ENCODE measurements around the gene GIT2. TPM values are rescaled to one million over a fixed set of nuclear protein-coding genes. Genes with fewer than 3 reads are reported as not detected.

Gene GIT2
- total and polyA plus RNA-seq, 2 of the 13 experiments (the other 11 are each of a cell fraction or from before 2014, with no cell fraction given): 18.4 to 19.8 TPM

DNA sequence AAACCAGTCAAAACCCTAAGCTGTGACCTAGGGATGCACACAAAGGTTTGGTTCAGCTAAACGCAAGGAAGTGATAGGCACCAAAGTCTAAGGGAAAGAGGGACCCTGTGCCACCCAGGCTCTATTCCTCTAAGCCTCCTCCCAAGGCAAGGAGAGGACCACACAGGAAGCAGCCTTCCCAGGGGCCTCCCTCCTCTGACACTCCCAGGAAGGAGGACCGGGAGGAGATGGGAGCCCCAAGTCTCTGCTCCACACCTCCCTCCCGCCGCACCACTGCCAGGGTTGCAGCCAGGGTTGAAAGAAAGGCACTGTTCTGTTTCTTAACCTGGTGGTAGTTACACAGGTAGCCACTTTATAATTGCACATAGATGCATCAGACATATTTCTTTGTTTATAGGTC lies 74.2 kb downstream of the GIT2 start:
- in situ Hi-C loops (cut with HindIII; ENCODE audit: extremely low pct_ligation_motif_present, low pct_unique_long_range_greater_than_20kb): no loop called here

DNA sequence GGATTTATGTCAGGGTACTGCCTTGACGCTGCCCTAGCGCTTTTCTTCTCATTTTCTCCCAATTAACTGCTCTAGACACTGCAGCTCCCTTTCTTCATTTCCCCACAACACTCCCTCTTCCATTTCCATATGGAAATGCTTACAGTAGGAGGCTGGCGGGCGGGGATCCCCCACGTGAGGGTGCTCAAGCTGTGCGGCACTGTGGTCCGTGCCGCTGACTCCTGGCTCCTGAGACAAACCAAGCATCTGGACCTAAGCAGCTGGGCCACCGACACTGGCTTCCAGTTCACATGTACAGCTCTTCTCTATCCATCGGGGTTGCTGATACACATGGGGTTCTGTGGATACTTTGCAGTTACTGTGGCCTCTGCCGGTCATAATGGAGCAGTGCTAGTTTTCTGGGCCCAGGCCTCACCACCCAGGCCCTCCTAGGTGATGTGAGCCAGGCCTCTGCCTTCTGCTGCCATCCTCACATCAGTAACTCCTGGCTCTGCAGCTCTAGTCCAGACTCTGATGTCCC lies 75.8 kb downstream of the GIT2 start:
- no peak overlapping the region for H2AFZ ChIP-seq (ENCODE audit: low read length)
- peaks cover 5% of the 10 kb centered on the region for H3K4me1 ChIP-seq (ENCODE audit: insufficient read depth, low read length)
- no peaks in the 10 kb centered on the region for H3K9me3 ChIP-seq (ENCODE audit: low read length)
- peaks cover 14 to 36% of the 10 kb centered on the region in 2 experiments for H3K36me3 ChIP-seq (replicated peaks in 1 of 2; ENCODE audit: control insufficient read depth in 1 of 2, insufficient read depth in 2 of 2, low read length in 2 of 2)
- over 99% methylated on average over 11 of the region's 11 CpGs for WGBS (ENCODE audit: low lambda C conversion rate)
- no peaks in the 10 kb centered on the region for H3K79me2 ChIP-seq (ENCODE audit: insufficient read depth, low read length)
- no peak for ATAC-seq
- intact Hi-C loops (cut with micrococcal nuclease; ENCODE audit: unreplicated experiment): no loop called here
- in situ Hi-C loops (cut with HindIII; ENCODE audit: extremely low pct_ligation_motif_present, low pct_unique_long_range_greater_than_20kb): no loop called here
- no peak overlapping the region for H3K4me2 ChIP-seq (ENCODE audit: low read depth, low read length)
- DNase-seq (ENCODE audit: low spot score): no peak
- no TSS peak for BruUV-seq (replicated peaks)
- no peak overlapping the region for H3K9ac ChIP-seq (ENCODE audit: insufficient read depth, low read depth, low read length)
- H3K27me3 ChIP-seq (ENCODE audit: control insufficient read depth in 1 of 2, insufficient read depth in 2 of 2, low read length in 2 of 2): no peaks in the 10 kb centered on the region
- CTCF ChIA-PET (ENCODE audit: low intra/inter-chr PET ratio, low total read pairs): no interaction called here
- no peak overlapping the region for H3K27ac ChIP-seq (ENCODE audit: extremely low read length, insufficient read depth, low read length)
- no peak overlapping the region for H3K4me3 ChIP-seq (replicated peaks in 1 of 3; ENCODE audit: insufficient read depth in 1 of 3, low read depth in 2 of 3, low read length in 3 of 3)
- H4K20me1 ChIP-seq (ENCODE audit: insufficient read depth, low read length): no peaks in the 10 kb centered on the region
- no peak for FAIRE-seq
- POLR2A ChIA-PET: no interaction called here
- no peak for TF ChIP-seq ATM (IDR thresholded peaks at IDR 0.05; ENCODE audit: borderline replicate concordance)
- no peak for TF ChIP-seq SMYD3 (CRISPR knock-in tag; IDR thresholded peaks at IDR 0.05)
- no peak for TF ChIP-seq ZNF749 (CRISPR knock-in tag; IDR thresholded peaks at IDR 0.05; ENCODE audit: borderline replicate concordance)
- TF ChIP-seq, protein P1, sequence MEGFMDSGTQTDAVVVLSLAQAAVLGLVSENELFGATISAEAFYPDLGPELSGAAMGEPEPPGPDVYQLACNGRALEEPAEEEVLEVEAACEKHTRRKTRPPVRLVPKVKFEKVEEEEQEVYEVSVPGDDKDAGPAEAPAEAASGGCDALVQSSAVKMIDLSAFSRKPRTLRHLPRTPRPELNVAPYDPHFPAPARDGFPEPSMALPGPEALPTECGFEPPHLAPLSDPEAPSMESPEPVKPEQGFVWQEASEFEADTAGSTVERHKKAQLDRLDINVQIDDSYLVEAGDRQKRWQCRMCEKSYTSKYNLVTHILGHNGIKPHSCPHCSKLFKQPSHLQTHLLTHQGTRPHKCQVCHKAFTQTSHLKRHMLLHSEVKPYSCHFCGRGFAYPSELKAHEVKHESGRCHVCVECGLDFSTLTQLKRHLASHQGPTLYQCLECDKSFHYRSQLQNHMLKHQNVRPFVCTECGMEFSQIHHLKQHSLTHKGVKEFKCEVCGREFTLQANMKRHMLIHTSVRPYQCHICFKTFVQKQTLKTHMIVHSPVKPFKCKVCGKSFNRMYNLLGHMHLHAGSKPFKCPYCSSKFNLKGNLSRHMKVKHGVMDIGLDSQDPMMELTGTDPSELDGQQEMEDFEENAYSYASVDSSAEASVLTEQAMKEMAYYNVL (CRISPR knock-in tag; IDR thresholded peaks at IDR 0.05; ENCODE audit: borderline replicate concordance): no peak
- TF ChIP-seq FOXP1 (IDR thresholded peaks at IDR 0.05): no peak
- TF ChIP-seq FOXP1 (CRISPR knock-in tag; IDR thresholded peaks at IDR 0.05): no peak
- no peak for TF ChIP-seq ZKSCAN8 (CRISPR knock-in tag; IDR thresholded peaks at IDR 0.05; ENCODE audit: borderline replicate concordance)
- no peak for TF ChIP-seq FOXM1 (CRISPR knock-in tag; IDR thresholded peaks at IDR 0.05)
- no peak for TF ChIP-seq CCDC6 (CRISPR knock-in tag; IDR thresholded peaks at IDR 0.05)
- TF ChIP-seq, protein P2, sequence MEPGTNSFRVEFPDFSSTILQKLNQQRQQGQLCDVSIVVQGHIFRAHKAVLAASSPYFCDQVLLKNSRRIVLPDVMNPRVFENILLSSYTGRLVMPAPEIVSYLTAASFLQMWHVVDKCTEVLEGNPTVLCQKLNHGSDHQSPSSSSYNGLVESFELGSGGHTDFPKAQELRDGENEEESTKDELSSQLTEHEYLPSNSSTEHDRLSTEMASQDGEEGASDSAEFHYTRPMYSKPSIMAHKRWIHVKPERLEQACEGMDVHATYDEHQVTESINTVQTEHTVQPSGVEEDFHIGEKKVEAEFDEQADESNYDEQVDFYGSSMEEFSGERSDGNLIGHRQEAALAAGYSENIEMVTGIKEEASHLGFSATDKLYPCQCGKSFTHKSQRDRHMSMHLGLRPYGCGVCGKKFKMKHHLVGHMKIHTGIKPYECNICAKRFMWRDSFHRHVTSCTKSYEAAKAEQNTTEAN (CRISPR knock-in tag; conservative IDR thresholded peaks at IDR 0.05): no peak

More for the DNA sequence above, 74.2 kb downstream of the GIT2 start:
- Histone ChIP-seq H3K4me1 (ENCODE audit: insufficient read depth, low read length) (peaks cover 11% of the 10 kb centered on the region), H3K27me3 (ENCODE audit: control insufficient read depth in 1 of 2, insufficient read depth in 2 of 2, low read length in 2 of 2) (no peaks in the 10 kb centered on the region), H3K27ac (ENCODE audit: extremely low read length, insufficient read depth, low read length) (no peak overlapping the region), H3K4me3 (replicated peaks in 1 of 3; ENCODE audit: insufficient read depth in 1 of 3, low read depth in 2 of 3, low read length in 3 of 3) (no peak overlapping the region), H3K79me2 (ENCODE audit: insufficient read depth, low read length) (no peaks in the 10 kb centered on the region), H3K9ac (ENCODE audit: insufficient read depth, low read depth, low read length) (no peak overlapping the region), H2AFZ (ENCODE audit: low read length) (no peak overlapping the region), H3K9me3 (ENCODE audit: low read length) (no peaks in the 10 kb centered on the region), H4K20me1 (ENCODE audit: insufficient read depth, low read length) (no peaks in the 10 kb centered on the region), H3K36me3 (replicated peaks in 1 of 2; ENCODE audit: control insufficient read depth in 1 of 2, insufficient read depth in 2 of 2, low read length in 2 of 2) (peaks cover 6 to 20% of the 10 kb centered on the region in 2 experiments; a peak in 4 of 5 replicates), H3K4me2 (ENCODE audit: low read depth, low read length) (no peak overlapping the region)
- ATAC-seq (no peak), FAIRE-seq (no peak), DNase-seq (ENCODE audit: low spot score) (no peak)
- POLR2A ChIA-PET: no interaction called here
- intact Hi-C loops (cut with micrococcal nuclease; ENCODE audit: unreplicated experiment): no loop called here
- no TSS peak for BruUV-seq (replicated peaks)
- CTCF ChIA-PET (ENCODE audit: low intra/inter-chr PET ratio, low total read pairs): no interaction called here
- TF ChIP-seq ZNF180 (CRISPR knock-in tag; IDR thresholded peaks at IDR 0.05; ENCODE audit: borderline replicate concordance, low read depth) (no peak), MYNN (CRISPR knock-in tag; IDR thresholded peaks at IDR 0.05; ENCODE audit: low read depth) (no peak), IRF2 (CRISPR knock-in tag; IDR thresholded peaks at IDR 0.05) (no peak), ZNF614 (CRISPR knock-in tag; IDR thresholded peaks at IDR 0.05; ENCODE audit: borderline replicate concordance) (no peak)
- TF ChIP-seq, protein P3, sequence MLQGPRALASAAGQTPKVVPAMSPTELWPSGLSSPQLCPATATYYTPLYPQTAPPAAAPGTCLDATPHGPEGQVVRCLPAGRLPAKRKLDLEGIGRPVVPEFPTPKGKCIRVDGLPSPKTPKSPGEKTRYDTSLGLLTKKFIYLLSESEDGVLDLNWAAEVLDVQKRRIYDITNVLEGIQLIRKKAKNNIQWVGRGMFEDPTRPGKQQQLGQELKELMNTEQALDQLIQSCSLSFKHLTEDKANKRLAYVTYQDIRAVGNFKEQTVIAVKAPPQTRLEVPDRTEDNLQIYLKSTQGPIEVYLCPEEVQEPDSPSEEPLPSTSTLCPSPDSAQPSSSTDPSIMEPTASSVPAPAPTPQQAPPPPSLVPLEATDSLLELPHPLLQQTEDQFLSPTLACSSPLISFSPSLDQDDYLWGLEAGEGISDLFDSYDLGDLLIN (CRISPR knock-in tag; IDR thresholded peaks at IDR 0.05; ENCODE audit: borderline replicate concordance): no peak
- 90% methylated on average over 4 of the region's 4 CpGs for WGBS (ENCODE audit: low lambda C conversion rate)

All from HepG2 (cell line).